Tibial artery (tissue), 4 donors: Measurements from ENCODE around the gene MIB2.
A peak's percentile ranks its signal among the peaks of the same experiment; 100 is the strongest.

Experiments
- DNase-seq, 2 donors: peaks; one replicate each; pipeline ENCODE4 v3.0.0-alpha.2; 2019
- H3K27ac ChIP-seq, 2 donors: fragments of 200-600 bp; sonication (generic) in 1 of 2; 1 replicate in 1 of 2; 2 replicates in 1 of 2; pipeline ENCODE4 v1.5.1; 2018 to 2019; ENCODE audit warnings: mild to moderate bottlenecking in 1 of 2
- H3K27me3 ChIP-seq, 2 donors: fragments of 200-600 bp; sonication (generic) in 1 of 2; one replicate each; pipeline versions ENCODE4 v1.5.1 to v1.6.0; 2016 to 2019
- H3K36me3 ChIP-seq, 3 donors: fragments of 200-600 bp; sonication (generic) in 2 of 3; one replicate each; pipeline ENCODE4 v1.5.1; 2016 to 2019; ENCODE audit warnings: mild to moderate bottlenecking in 2 of 3
- H3K4me1 ChIP-seq, 4 donors: fragments of 200-600 bp; sonication (generic) in 2 of 4; 1 replicate in 3 of 4; 2 replicates in 1 of 4; pipeline ENCODE4 v1.5.1; 2016 to 2019
- H3K4me3 ChIP-seq, 2 donors: fragments of 200-600 bp; sonication (generic) in 1 of 2; 1 replicate in 1 of 2; 2 replicates in 1 of 2; pipeline ENCODE4 v1.5.1; 2018 to 2019; ENCODE audit warnings: mild to moderate bottlenecking in 2 of 2
- H3K9me3 ChIP-seq, 3 donors: fragments of 200-600 bp; sonication (generic) in 1 of 3; one replicate each; pipeline ENCODE4 v1.5.1; 2016 to 2019
- CTCF ChIP-seq, 2 experiments: fragments of 200-600 bp in 1 of 2; fragments of 450-650 bp in 1 of 2; IDR thresholded peaks; one replicate each; pipeline ENCODE4 v1.5.1; 2017 to 2019; ENCODE audit warnings: antibody characterized with exemption in 2 of 2, mild to moderate bottlenecking in 1 of 2, moderate library complexity in 1 of 2
- intact Hi-C: fragments of 100-400 bp; cut with DNase I; formaldehyde crosslinking; loops from one replicate; pipeline ENCODE4 v1.15.0; 2023; ENCODE audit warnings: low total_unique reads

MIB2 gene

GRCh38 chr1:1677718-1678580, 62.6 kb downstream of the MIB2 start:
- Histone ChIP-seq H3K27me3 (no peaks in the 10 kb centered on the region), H3K36me3 (peaks cover 0 to 41% (median 6%) of the 10 kb centered on the region in 3 donors), H3K9me3 (no peaks in the 10 kb centered on the region), H3K27ac (no peak overlapping the region), H3K4me1 (peaks cover 0 to 34% (median 3%) of the 10 kb centered on the region in 4 donors), H3K4me3 (no peak overlapping the region)
- no peak for TF ChIP-seq CTCF (IDR thresholded peaks at IDR 0.05)
- intact Hi-C loops: no loop called here
- DNase-seq: peak in 1 of 2 donors; percentile 60

GRCh38 chr1:1678581-1679380, 63.5 kb downstream of the MIB2 start:
- no peak overlapping the region for H3K27ac ChIP-seq
- no peak overlapping the region for H3K4me3 ChIP-seq
- DNase-seq: peak in 1 of 2 donors; percentile 48
- H3K27me3 ChIP-seq: no peaks in the 10 kb centered on the region
- peaks cover 0 to 36% (median 9%) of the 10 kb centered on the region in 3 donors for H3K36me3 ChIP-seq
- peaks cover 0 to 42% (median 3%) of the 10 kb centered on the region in 4 donors for H3K4me1 ChIP-seq
- H3K9me3 ChIP-seq: no peaks in the 10 kb centered on the region
- intact Hi-C loops: no loop called here
- TF ChIP-seq CTCF (IDR thresholded peaks at IDR 0.05): no peak
